NOMO-1 (cell line): ENCODE measurements around the gene SV2B.
A peak's percentile ranks its signal among the peaks of the same experiment; 100 is the strongest.
"Not testable (repeated sequence)": the region's sequence is repeated elsewhere in the genome, so short reads cannot be mapped to it uniquely, and the experiment has no call there.

ENCODE experiments used
- DNase-seq, 2 experiments: peaks; one replicate each; lab custom pipeline; 2025; ENCODE audit not compliant: unreplicated experiment in 2 of 2; lab: John Stamatoyannopoulos, UW

Gene SV2B

DNA sequence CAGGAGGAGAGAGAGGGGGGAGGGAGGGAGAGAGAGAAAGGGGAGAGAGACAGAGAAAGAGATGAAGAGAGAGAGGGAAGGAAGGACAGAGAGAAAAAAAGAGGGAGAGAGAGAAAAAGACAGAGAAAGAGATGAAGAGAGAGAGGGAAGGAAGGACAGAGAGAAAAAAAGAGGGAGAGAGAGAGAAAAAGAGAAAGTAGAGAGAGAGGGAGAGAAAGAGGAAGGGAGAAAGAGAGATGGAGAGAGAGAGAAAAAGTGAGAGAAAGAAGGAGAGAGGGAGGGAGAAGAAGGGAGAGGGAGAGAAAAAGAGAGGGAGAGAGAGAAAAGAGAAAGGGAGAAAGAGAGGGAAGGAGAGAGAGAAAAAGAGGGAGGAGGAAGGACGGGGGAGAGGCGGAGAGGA, 204.2 kb downstream of the SV2B start:
- no peak for DNase-seq

- DNase-seq = no peak
These were observed 204.7 kb downstream of the SV2B start for GRCh38 chr15:91304786-91305185.

- no peak for DNase-seq
These were observed 206.1 kb downstream of the SV2B start for GRCh38 chr15:91306144-91306543.

GRCh38 chr15:91307601-91308000, 207.5 kb downstream of the SV2B start:
- no peak for DNase-seq

GRCh38 chr15:91308199-91308598, 208.1 kb downstream of the SV2B start:
- peak; percentile 74 to 87 for DNase-seq

- no peak for DNase-seq
These were observed 208.8 kb downstream of the SV2B start for GRCh38 chr15:91308855-91309254.

- peak; percentile 12 to 18 for DNase-seq
These were observed 211.9 kb downstream of the SV2B start for GRCh38 chr15:91311986-91312385.

GRCh38 chr15:91316126-91316525, 216.1 kb downstream of the SV2B start:
- no peak for DNase-seq

DNA sequence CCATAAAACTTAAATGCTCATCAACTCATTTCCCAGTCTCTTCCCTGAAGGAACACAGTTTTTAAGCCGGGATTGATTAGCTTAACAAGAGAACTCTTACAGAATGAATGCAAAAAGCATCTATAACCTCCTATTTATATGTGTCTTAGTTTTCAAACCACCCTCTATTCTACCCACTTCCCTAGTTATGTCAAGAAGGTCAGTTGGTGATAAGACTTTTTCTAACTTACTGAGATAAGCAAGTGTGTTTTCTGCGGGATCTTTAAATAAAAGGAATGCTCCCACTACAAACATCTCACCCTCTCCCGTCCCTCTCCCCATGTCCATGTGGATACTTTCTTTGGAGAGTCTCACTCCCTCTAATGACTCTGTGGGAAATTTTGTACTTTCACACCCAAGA, 218.5 kb downstream of the SV2B start:
- DNase-seq = no peak

DNA sequence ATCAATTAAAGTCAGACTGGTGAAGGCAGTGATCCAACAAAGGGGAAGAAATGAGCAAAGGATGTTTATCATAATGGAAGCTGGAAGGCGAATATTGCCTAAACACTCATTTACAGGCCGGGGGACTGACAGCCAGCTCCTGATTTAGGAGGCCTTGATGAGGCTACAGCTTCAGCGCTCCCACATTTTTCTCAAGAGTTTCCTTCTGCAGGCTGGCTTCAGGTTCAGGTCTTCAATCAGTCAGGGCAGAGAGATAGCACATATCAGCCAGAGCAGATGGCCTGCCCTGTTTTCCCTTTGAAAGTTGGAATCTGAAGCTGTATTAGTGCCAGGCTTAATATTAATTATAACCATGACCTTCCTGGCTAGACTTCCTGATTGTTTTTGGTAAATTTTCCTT, 218.9 kb downstream of the SV2B start:
- DNase-seq = no peak

GRCh38 chr15:91319371-91320059, 219.5 kb downstream of the SV2B start:
- no peak for DNase-seq

DNA sequence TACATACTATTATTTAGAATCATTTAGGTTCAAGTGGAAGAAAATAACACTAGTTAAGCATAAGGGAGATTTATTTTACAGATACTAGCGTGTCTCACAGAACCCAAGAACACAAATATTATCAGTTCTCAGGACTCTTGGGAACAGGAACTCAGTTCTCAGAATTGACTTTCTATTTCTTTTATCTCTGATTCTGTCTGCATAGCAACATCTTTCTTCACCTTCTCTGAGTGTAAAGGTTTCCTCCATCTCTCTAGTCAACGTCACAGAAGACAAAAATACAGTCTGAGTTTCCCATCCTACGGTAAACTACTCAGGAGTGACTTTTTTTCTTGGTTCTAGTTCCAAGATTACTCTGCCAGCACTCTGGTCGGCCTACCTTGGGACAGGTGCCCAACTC, 220.0 kb downstream of the SV2B start:
- DNase-seq = no peak

DNA sequence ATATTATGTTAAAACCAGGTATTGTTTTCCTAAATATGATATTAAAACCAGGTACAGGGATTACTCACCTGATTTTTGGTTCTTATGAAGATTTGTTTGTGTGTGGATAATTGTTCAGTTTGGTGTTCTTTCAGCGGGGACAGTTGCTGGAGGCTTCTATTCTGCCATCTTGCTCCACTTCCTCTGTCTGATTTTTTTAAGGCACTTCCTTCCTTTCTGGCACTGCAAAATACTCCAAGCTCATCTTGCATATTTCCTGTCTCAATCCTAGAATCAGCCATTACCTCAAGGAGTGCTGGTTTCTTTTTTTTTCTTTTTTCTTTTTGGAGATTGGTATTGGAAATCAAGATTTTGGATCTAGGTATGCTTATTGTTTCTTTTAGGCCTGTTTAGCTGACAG, 229.9 kb downstream of the SV2B start:
- no peak for DNase-seq

- DNase-seq = no peak
These were observed 231.5 kb downstream of the SV2B start for GRCh38 chr15:91331581-91331980.

DNA sequence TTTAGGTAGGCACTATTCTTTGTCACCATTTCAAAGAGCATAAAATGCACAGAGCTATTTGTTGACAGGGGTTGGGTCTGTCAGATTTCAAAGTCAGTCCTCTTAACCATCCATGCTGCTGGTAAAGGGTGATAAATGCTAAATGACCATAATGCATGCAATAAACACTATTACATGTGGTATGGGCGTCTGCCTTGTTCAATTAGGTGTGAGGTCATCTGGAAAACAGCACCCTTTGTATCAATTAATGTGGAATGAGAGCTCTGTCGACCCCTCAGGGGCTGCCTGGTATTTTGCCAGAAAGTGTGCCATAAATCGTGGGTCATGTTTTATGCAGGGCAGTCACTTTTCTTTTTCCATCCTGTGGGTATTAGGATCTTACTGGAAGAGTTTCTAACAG, 235.6 kb downstream of the SV2B start:
- DNase-seq = no peak

DNA sequence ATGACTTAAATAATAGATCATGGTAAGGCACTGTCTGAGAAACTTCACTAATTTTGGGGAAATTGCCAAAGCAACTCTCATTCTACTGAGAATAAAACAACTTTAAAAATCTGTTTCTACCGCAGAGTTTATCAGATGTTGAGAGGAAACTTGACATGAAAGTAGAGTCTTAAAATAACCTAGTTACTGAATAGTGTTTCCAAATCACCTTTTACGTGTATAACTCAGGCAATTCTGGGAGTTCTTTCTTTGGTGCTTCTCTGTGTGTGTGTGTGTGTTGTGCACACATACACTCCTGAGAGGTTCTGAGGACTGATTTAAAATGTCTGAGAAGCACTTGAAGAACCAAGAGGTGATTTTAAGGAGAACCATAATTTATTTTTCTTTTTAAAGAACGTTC, 236.6 kb downstream of the SV2B start:
- DNase-seq = no peak

- no peak for DNase-seq
These were observed 238.7 kb downstream of the SV2B start for GRCh38 chr15:91338766-91339165.

GRCh38 chr15:91342097-91342496, 242.0 kb downstream of the SV2B start:
- no peak for DNase-seq

GRCh38 chr15:91344912-91345311, 244.9 kb downstream of the SV2B start:
- not testable (repeated sequence) for DNase-seq

- no peak for DNase-seq
These were observed 245.7 kb downstream of the SV2B start for GRCh38 chr15:91345736-91346135.

DNA sequence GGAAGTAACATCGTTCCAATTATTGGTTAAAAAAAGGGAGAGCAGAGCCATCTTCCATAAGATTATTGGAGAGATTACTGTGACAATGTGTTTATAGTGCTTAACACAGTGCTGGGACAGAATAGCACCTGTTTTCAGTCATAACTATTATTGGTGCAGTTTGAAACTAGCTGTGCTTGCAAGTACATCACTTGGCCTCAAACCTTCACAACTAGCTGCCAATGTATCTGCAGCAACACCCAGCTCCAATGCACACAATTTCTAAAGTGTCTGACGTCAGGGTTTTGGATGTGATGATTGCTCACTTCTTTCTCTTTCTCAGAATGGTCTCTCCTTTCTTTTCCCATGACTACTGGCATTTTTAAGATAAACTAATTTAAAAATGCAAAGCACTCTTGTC, 246.2 kb downstream of the SV2B start:
- no peak for DNase-seq

GRCh38 chr15:91348752-91349500, 248.9 kb downstream of the SV2B start:
- peak in 1 of 2 experiments; percentile 32 for DNase-seq
